T-cell (primary cell): ENCODE data around the gene IGSF3. TPM values are rescaled to one million over a fixed set of nuclear protein-coding genes. Genes with fewer than 3 reads are reported as not detected.

Experiments
- ATAC-seq, 4 experiments: fragments of 200-7000 bp in 3 of 4; fragments of 150-1000 bp in 1 of 4; cut with Tn5 transposase; replicated peaks in 1 of 4; 1 replicate in 3 of 4; 2 replicates in 1 of 4; pipeline ENCODE4 v1.10.0; 2021; ENCODE audit warnings: moderate library complexity in 3 of 4, mild to moderate bottlenecking in 2 of 4, moderate number of reproducible peaks in 1 of 4
- CTCF ChIA-PET, 2 donors: fragments of 300-600 bp; sonication (Branson Sonifier 250); formaldehyde crosslinking; loops; one replicate each; lab custom pipeline; 2022; ENCODE audit warnings: antibody characterized with exemption in 2 of 2; lab: Charles Lee
- POLR2A ChIA-PET, 2 donors: fragments of 300-600 bp; sonication (Branson Sonifier 250); formaldehyde crosslinking; loops; one replicate each; lab custom pipeline; 2022; ENCODE audit warnings: antibody characterized with exemption in 2 of 2; lab: Charles Lee
- DNase-seq, 35 experiments: peaks; one replicate each; pipeline versions ENCODE4 v3.0.0 to v3.0.0-alpha.2; 2013 to 2023
- H3K27ac ChIP-seq: one replicate; pipeline ENCODE4 v1.5.1; 2013; ENCODE audit warnings: low read length
- H3K27me3 ChIP-seq, 2 experiments: replicated peaks in 1 of 2; 1 replicate in 1 of 2; 2 replicates in 1 of 2; pipeline versions ENCODE4 v1.6.1 to v1.7.0; 2013; ENCODE audit warnings: low read length in 1 of 2, mixed read lengths in 1 of 2; ENCODE audit not compliant: control insufficient read depth in 2 of 2, insufficient read depth in 2 of 2; ENCODE audit errors: extremely low read depth in 1 of 2
- H3K36me3 ChIP-seq, 2 donors: 1 replicate in 1 of 2; 2 replicates in 1 of 2; pipeline versions ENCODE4 v1.6.1 to v1.7.0; 2013; ENCODE audit warnings: low read length in 1 of 2; ENCODE audit not compliant: control insufficient read depth in 2 of 2, insufficient read depth in 1 of 2; ENCODE audit errors: extremely low read depth in 1 of 2
- H3K4me1 ChIP-seq, 2 experiments: 1 replicate in 1 of 2; 2 replicates in 1 of 2; pipeline versions ENCODE4 v1.6.1 to v1.7.0; 2013; ENCODE audit warnings: low read length in 2 of 2, mixed read lengths in 1 of 2; ENCODE audit not compliant: insufficient read depth in 2 of 2, control insufficient read depth in 1 of 2; ENCODE audit errors: extremely low read depth in 1 of 2
- H3K4me3 ChIP-seq, 2 donors: 1 replicate in 1 of 2; 2 replicates in 1 of 2; pipeline versions ENCODE4 v1.5.1 to v1.7.0; 2013; ENCODE audit warnings: mild to moderate bottlenecking in 2 of 2, low read length in 1 of 2, moderate library complexity in 1 of 2; ENCODE audit not compliant: control insufficient read depth in 1 of 2; ENCODE audit errors: extremely low read depth in 1 of 2
- H3K9me3 ChIP-seq: 2 replicates; pipeline ENCODE4 v1.7.0; 2013
- H3K27ac Mint-ChIP-seq, 2 donors: one replicate each; pipeline ENCODE4 v1.8.0; 2020 to 2021; ENCODE audit warnings: mild to moderate bottlenecking in 2 of 2, mixed read lengths in 2 of 2
- H3K27me3 Mint-ChIP-seq, 2 donors: one replicate each; pipeline ENCODE4 v1.8.0; 2021 to 2022; ENCODE audit warnings: mixed read lengths in 2 of 2
- H3K36me3 Mint-ChIP-seq: one replicate; pipeline ENCODE4 v1.8.0; 2021; ENCODE audit warnings: mixed read lengths
- H3K4me1 Mint-ChIP-seq, 3 donors: one replicate each; pipeline ENCODE4 v1.8.0; 2020 to 2022; ENCODE audit warnings: mixed read lengths in 3 of 3, mild to moderate bottlenecking in 1 of 3
- H3K4me3 Mint-ChIP-seq, 3 donors: one replicate each; pipeline ENCODE4 v1.8.0; 2020 to 2022; ENCODE audit warnings: mild to moderate bottlenecking in 3 of 3, mixed read lengths in 3 of 3, moderate library complexity in 3 of 3
- H3K9me3 Mint-ChIP-seq, 3 donors: one replicate each; pipeline ENCODE4 v1.8.0; 2020 to 2022; ENCODE audit warnings: mixed read lengths in 3 of 3
- WGBS: methylation state at CpG from one replicate; pipeline ENCODE4 v1.1.5; 2013; ENCODE audit warnings: missing lambda C conversion rate; ENCODE audit not compliant: insufficient coverage; 5-methylcytosine and 5-hydroxymethylcytosine counted together
- total RNA-seq, 35 experiments: library from RNA in 6 of 35; stranded (reverse) in 6 of 35; fragments of 120-200 nt in 1 of 35; gene quantifications; one replicate each; pipeline versions ENCODE4 v1.2.1 to v1.2.4 and lab custom pipeline; 2013 to 2026

IGSF3 gene
- total RNA-seq, 5 donors from 2014 or later (not counting 1 experiment from before 2014, with no cell fraction given) = 0.05 to 0.30 (median 0.24) TPM; not detected in 1

DNA sequence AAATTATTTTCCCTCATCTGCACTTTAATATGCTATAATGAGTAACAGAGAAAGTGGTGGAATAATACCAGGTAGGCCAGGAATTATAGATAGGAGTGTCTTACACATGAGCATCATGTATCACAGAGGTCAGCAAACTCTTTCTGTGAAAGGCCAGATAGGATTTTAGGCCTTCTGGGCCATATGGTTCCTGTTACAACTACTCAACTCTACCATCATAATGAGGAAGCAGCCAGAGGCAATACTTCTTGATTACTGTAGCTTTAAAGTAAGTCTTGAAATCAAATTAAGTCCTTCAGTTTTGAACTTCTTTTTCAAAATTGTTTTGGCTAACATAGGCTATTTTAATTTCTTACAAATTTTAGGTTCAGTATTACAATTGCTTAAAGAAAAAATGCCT lies 32.1 kb upstream of the IGSF3 start:
- Mint-ChIP-seq H3K9me3 (peaks cover 0 to 4% (median 3%) of the 10 kb centered on the region in 3 donors), H3K4me1 (no peaks in the 10 kb centered on the region), H3K27me3 (no peaks in the 10 kb centered on the region), H3K36me3 (no peaks in the 10 kb centered on the region), H3K27ac (no peak overlapping the region), H3K4me3 (no peak overlapping the region)
- Histone ChIP-seq H3K4me3 (no peak overlapping the region), H3K27ac (no peak overlapping the region), H3K36me3 (no peaks in the 10 kb centered on the region), H3K4me1 (no peaks in the 10 kb centered on the region), H3K27me3 (no peaks in the 10 kb centered on the region), H3K9me3 (no peaks in the 10 kb centered on the region)
- ATAC-seq = no peak
- CTCF ChIA-PET = no interaction called here
- DNase-seq = no peak
- POLR2A ChIA-PET = no interaction called here

DNA sequence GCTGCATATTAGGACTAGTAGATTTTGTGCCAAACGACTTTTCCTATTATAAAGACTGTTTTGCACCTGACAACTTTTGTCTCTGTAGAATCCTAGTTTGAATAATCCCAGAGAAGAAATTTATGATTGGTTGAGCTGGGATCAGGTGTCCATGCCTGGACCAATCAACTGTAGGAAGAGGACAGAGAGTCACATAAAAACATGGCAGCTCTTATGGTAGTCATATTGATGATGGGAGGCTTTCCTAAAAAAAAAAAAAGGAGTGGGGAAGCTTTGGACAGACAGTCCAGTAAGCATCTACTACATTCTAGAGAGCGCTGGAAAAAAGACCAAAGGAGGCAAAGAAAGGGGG lies 30.7 kb upstream of the IGSF3 start:
- ATAC-seq = no peak
- Histone ChIP-seq H3K9me3 (no peaks in the 10 kb centered on the region), H3K4me1 (no peaks in the 10 kb centered on the region), H3K36me3 (no peaks in the 10 kb centered on the region), H3K4me3 (no peak overlapping the region), H3K27me3 (peaks cover 0 to 6% of the 10 kb centered on the region in 2 experiments), H3K27ac (no peak overlapping the region)
- ChIA-PET POLR2A (no interaction called here), CTCF (interaction anchor here in 1 of 2 donors (0.6 kb wide), 1 partner anchor 14 kb away, joined by 3 read pairs; no protein-coding TSS in a partner anchor)
- WGBS = no CpG with 5 or more reads among the region's 2 CpGs
- Mint-ChIP-seq H3K4me3 (no peak overlapping the region), H3K4me1 (no peaks in the 10 kb centered on the region), H3K27ac (no peak overlapping the region), H3K9me3 (peaks cover 0 to 4% (median 3%) of the 10 kb centered on the region in 3 donors), H3K36me3 (no peaks in the 10 kb centered on the region), H3K27me3 (no peaks in the 10 kb centered on the region)
- no peak for DNase-seq

DNA sequence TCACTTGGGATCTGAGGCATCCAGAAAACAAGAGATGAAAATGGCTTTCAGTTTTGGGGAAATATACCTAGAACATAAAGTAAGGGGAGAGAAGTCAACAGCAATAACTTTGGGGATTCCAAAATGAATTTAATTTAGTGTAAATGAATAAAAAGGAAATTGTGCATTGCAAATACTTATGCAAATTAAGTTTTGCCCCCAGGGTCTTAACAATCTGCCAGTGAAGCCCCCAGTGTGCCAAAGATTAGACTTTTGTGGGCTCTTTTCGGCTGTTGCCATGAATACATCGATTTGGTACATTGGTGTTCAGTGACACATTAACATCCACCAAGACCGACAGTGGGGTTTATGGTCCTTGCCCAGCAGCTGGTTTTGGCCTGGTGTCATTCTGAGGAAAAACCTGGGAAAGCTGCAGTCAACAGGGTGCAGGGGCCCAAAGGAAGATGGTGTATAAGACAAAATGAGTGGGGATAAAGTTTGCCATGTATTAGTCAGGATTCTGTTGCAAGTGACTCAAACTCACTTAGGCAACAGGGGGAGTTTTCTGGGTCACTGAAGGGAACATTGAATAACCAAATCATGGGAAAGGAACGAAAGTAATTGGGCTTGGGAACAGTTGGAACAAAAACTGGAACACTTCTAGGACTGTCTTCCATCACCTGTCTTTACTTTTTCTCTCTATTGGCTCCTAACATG lies 30.2 kb upstream of the IGSF3 start:
- Histone ChIP-seq H3K27me3 (peaks cover 0 to 7% of the 10 kb centered on the region in 2 experiments), H3K4me1 (no peaks in the 10 kb centered on the region), H3K9me3 (no peaks in the 10 kb centered on the region), H3K36me3 (no peaks in the 10 kb centered on the region), H3K27ac (no peak overlapping the region), H3K4me3 (no peak overlapping the region)
- DNase-seq = no peak
- Mint-ChIP-seq H3K4me3 (no peak overlapping the region), H3K27me3 (no peaks in the 10 kb centered on the region), H3K9me3 (peaks cover 0 to 4% (median 3%) of the 10 kb centered on the region in 3 donors), H3K36me3 (no peaks in the 10 kb centered on the region), H3K4me1 (no peaks in the 10 kb centered on the region), H3K27ac (no peak overlapping the region)
- ATAC-seq = no peak
- CTCF ChIA-PET = interaction anchor here in 1 of 2 donors (0.6 kb wide), 1 partner anchor 151 kb away, joined by 4 read pairs; no protein-coding TSS in a partner anchor
- POLR2A ChIA-PET = no interaction called here
- WGBS = 83% methylated on average over 4 of the region's 4 CpGs

DNA sequence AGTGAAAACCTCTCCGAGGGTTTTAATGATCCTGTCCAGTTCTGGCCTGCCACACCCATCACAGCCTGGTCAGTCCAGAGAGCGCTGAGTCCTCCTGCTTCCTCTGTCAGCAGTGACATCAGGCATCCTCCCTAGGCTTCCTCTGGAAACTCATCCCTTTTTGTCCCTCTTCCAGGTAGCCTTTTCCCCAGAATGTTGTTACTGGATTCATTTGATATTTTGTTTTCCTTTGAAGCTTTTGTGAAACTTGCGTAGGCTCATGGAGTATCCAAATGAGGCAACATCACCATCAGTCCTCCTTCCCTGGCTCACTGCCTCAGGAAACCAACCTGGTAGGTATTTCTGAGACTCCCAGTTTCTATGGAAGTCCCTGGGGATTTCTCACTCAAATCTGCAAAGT lies 27.0 kb upstream of the IGSF3 start:
- 84% methylated on average over 3 of the region's 3 CpGs for WGBS
- H3K4me1 Mint-ChIP-seq = no peaks in the 10 kb centered on the region
- no peak overlapping the region for H3K4me3 Mint-ChIP-seq
- peaks cover 0 to 12% of the 10 kb centered on the region in 2 experiments for H3K27me3 ChIP-seq
- no peak overlapping the region for H3K27ac Mint-ChIP-seq
- H3K36me3 Mint-ChIP-seq = no peaks in the 10 kb centered on the region
- no peak overlapping the region for H3K27ac ChIP-seq
- no peaks in the 10 kb centered on the region for H3K36me3 ChIP-seq
- no peak overlapping the region for H3K4me3 ChIP-seq
- ATAC-seq (no peak), DNase-seq (no peak)
- POLR2A ChIA-PET = no interaction called here
- no peaks in the 10 kb centered on the region for H3K4me1 ChIP-seq
- CTCF ChIA-PET = no interaction called here
- H3K27me3 Mint-ChIP-seq = peaks cover 5% of the 10 kb centered on the region in 2 donors
- no peaks in the 10 kb centered on the region for H3K9me3 ChIP-seq
- H3K9me3 Mint-ChIP-seq = no peaks in the 10 kb centered on the region

DNA sequence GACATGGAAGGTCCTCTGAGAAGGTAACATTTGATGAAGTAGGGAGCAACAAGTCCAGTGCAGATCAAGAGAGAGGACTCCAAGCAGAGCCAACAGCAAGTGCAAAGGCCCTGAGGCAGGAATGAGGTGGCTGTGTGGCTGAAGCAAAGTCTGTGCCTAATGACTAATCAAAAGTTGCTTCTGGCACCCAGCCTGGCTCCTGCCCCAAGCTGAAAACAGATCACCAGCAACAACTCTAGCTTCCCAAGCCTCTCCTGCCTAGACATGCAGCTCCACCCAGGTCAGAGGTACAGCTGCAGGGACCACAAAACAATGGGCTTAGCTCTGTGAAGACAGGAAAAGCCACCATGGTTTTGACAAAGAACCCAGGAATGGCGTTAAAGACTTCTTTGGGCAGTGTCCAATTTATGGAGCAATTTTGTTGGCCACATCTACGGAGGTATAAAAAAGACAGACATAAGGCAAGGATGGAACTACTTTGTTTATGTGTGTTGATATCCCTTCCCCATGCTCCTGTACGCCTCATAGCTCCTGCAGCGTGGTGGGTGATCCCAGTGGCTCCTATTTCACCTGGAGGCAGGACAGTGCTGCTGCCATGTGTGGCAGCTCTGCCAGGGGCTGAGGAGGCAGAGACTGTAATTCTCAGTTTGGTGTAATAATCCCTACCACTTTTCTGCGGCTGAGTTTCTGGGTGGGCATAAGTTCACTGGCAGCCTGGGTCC lies 26.4 kb upstream of the IGSF3 start:
- ChIA-PET POLR2A (no interaction called here), CTCF (interaction anchor here in 1 of 2 donors (0.9 kb wide), 1 partner anchor 28 kb away, joined by 3 read pairs; no protein-coding TSS in a partner anchor)
- H3K27me3 Mint-ChIP-seq = peaks cover 5% of the 10 kb centered on the region in 2 donors
- H3K4me3 ChIP-seq = no peak overlapping the region
- no peaks in the 10 kb centered on the region for H3K4me1 ChIP-seq
- no peak overlapping the region for H3K27ac ChIP-seq
- H3K36me3 Mint-ChIP-seq = no peaks in the 10 kb centered on the region
- H3K4me1 Mint-ChIP-seq = no peaks in the 10 kb centered on the region
- no peak overlapping the region for H3K4me3 Mint-ChIP-seq
- H3K9me3 Mint-ChIP-seq = no peaks in the 10 kb centered on the region
- H3K36me3 ChIP-seq = no peaks in the 10 kb centered on the region
- no peaks in the 10 kb centered on the region for H3K9me3 ChIP-seq
- DNase-seq = no peak
- peaks cover 0 to 12% of the 10 kb centered on the region in 2 experiments for H3K27me3 ChIP-seq
- 90% methylated on average over 2 of the region's 5 CpGs for WGBS
- ATAC-seq = no peak
- no peak overlapping the region for H3K27ac Mint-ChIP-seq

DNA sequence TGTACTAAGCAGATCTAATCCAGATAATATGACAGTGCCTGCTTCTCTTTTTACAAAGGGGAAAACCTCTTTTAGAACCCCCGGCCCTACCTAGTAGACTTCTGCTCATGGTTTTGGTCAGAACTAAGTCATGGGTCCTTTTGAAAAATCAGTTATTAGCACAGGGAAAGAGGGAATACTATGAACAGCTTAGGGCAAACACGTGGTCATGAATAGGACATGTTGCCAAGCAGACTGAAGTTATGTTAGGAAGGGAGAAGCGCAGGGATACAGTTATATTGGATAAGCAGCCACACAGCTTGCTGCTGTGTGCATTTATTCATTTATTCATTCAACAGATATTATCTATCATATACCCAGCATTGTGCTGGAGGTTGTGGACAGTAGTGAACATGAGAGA lies 25.3 kb upstream of the IGSF3 start:
- H3K4me1 ChIP-seq = no peaks in the 10 kb centered on the region
- peaks cover 5% of the 10 kb centered on the region in 2 donors for H3K27me3 Mint-ChIP-seq
- H3K9me3 Mint-ChIP-seq = no peaks in the 10 kb centered on the region
- no peaks in the 10 kb centered on the region for H3K9me3 ChIP-seq
- H3K27me3 ChIP-seq = peaks cover 0 to 12% of the 10 kb centered on the region in 2 experiments
- no peak overlapping the region for H3K27ac Mint-ChIP-seq
- no peak overlapping the region for H3K4me3 ChIP-seq
- no peak overlapping the region for H3K4me3 Mint-ChIP-seq
- DNase-seq = no peak
- no peak overlapping the region for H3K27ac ChIP-seq
- no peaks in the 10 kb centered on the region for H3K36me3 Mint-ChIP-seq
- H3K36me3 ChIP-seq = no peaks in the 10 kb centered on the region
- CTCF ChIA-PET = interaction anchor here in 1 of 2 donors (0.7 kb wide), 1 partner anchor 10 kb away, joined by 3 read pairs; no protein-coding TSS in a partner anchor
- POLR2A ChIA-PET = no interaction called here
- no CpG with 5 or more reads among the region's 3 CpGs for WGBS
- no peak for ATAC-seq
- no peaks in the 10 kb centered on the region for H3K4me1 Mint-ChIP-seq
